HG03520 (cell line): Measurements from ENCODE around the gene MGAT4A.

Experiments used
- ATAC-seq: cut with Tn5 transposase; IDR thresholded peaks from one replicate; pipeline ENCODE4 v1.9.1; 2021; ENCODE audit warnings: mild to moderate bottlenecking, moderate library complexity; ENCODE audit not compliant: unreplicated experiment

The MGAT4A gene

GRCh38 chr2:98704499-98705332 lies 26.2 kb downstream of the MGAT4A start:
- ATAC-seq, result no peak

DNA sequence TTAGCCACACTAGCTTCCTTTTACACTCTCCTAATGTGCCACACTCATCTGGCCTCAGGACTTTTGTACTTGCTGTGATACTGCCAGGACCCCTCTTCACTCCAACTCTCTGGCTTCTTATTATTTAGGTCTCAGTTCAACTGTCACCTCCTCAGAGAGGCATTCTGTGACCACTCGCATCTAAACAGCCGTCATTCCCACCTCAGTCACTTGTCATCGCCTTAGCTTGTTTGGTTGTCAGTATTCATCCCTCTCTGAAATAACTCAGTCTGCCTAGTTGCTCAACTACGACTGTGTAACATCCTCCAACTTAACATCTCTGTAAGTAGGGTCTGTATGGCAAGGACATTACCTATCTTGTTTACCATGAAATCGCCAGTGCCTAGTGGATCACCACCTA lies 27.2 kb downstream of the MGAT4A start:
- no peak for ATAC-seq

DNA sequence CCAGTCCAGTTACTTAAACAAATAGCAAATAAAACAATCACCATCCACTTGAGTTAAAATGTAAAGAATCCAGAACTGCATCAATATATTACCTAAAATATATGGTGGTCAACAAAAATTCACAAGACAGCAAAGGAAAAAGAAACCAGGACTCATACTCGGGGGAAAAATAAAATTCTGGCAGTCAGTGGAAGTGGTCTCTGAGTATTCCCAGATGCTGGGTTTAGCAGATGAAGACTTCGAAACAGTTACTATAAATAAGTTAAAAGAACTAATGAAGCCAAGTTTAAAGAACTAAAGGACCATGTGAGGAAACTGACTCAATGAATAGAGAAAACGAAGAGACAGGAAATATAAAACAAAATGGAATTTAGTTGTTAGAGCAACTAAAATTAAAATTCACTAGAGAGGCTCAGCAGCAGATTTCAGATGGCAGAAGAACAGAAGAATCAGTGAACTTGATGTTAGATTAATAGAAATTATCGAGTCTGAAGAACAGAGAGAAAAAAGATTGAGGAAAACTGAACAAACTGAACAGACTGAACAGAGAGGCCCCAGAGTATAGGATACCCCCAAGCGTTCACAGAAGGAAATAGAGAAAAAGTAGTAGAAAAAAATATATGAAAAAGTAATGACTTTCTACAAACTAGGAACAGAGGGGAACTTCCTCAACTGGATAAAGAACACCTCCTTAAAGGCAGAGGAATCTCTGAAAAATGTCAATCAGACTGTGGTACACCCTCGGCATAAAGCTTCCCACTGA lies 27.9 kb downstream of the MGAT4A start:
- ATAC-seq, result no peak

GRCh38 chr2:98702127-98702802 lies 28.7 kb downstream of the MGAT4A start:
- no peak for ATAC-seq

DNA sequence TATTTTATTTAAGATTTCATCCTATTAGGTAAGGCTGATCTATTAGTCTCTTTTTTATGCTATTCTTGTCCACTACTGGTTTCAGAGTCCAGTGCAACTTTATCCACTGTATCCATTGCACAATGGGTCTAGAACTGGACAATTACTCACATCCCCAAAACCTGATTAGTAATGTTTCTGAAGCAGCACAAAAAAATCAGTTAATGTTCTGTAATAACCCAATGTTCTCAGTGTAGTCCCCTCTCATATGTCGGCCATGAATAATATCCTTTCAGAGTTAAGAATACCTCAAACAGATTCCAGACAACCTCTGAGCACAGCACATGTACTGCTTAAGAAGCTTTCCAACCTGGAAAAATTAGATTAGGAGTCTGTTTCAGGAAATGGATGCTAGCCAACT lies 29.7 kb downstream of the MGAT4A start:
- no peak for ATAC-seq

- ATAC-seq, result no peak
These were observed 32.0 kb downstream of the MGAT4A start for GRCh38 chr2:98698896-98699295.

DNA sequence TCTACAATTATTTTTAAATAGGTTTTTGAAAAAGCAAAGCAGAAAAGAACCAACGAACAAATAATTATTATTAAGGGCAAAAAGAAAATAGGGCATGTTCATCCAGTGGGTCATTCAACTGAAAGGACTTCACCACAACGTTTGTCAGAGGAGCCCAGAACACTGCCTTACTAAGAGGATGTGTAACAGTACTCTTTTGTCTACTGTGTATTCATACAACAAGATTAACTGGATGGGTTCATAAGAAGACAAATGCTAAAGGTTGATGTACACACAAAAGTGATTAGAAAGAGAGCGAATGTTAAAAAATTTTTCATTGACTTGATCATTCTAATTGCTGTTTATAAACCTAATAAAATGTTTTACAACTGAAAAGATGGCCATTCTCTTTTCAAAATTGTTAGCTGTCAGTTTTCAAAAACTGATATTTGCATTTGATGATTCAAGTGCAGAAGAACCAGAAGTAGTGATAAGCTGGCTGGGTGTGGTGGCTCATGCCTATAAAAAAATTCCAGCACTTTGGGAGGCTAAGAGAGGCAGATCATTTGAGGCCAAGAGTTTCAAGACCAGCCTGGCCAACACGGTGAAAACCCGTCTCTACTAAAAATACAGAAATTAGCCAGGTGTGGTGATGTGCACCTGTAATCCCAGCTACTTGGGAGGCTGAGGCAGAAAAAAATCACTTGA lies 33.1 kb downstream of the MGAT4A start:
- ATAC-seq, result no peak

DNA sequence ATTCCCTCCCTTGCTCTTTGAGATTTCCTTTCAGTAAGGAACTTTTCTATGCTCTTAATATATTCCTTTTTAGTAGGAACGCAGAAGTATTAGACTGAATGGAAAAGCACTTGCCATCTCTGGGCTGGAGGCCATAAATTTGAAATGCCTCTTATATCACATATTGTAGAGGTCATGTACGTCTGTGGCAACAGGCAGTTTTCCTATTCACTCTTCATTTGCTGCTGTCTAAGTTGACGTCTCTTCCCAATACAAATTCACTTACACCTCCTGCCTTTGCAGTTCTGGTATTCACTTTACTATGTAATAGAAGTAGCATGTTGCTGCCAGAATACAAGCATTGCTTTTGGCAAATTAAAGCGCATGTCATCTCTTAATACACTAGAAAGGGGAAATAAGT lies 34.7 kb downstream of the MGAT4A start:
- no peak for ATAC-seq

- ATAC-seq, result no peak
These were observed 35.7 kb downstream of the MGAT4A start for GRCh38 chr2:98695255-98695654.

DNA sequence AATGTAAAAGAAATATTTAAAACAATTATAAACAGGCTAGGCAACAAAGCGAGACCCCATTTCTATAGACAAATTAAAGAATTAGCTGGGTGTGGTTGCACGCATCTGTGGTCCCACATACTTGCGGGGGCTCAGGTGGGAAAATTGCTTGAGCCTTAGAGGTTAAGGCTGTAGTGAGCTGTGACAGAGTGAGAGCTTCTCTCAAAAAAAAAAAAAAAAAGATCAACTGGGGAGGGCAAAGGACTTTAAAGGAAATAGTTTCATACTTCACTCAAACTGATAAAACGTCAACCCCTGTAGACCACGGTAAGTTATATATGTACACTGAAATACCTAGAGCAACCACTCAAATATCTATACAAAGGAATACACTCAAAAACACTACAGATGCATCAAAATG lies 37.5 kb downstream of the MGAT4A start:
- no peak for ATAC-seq

DNA sequence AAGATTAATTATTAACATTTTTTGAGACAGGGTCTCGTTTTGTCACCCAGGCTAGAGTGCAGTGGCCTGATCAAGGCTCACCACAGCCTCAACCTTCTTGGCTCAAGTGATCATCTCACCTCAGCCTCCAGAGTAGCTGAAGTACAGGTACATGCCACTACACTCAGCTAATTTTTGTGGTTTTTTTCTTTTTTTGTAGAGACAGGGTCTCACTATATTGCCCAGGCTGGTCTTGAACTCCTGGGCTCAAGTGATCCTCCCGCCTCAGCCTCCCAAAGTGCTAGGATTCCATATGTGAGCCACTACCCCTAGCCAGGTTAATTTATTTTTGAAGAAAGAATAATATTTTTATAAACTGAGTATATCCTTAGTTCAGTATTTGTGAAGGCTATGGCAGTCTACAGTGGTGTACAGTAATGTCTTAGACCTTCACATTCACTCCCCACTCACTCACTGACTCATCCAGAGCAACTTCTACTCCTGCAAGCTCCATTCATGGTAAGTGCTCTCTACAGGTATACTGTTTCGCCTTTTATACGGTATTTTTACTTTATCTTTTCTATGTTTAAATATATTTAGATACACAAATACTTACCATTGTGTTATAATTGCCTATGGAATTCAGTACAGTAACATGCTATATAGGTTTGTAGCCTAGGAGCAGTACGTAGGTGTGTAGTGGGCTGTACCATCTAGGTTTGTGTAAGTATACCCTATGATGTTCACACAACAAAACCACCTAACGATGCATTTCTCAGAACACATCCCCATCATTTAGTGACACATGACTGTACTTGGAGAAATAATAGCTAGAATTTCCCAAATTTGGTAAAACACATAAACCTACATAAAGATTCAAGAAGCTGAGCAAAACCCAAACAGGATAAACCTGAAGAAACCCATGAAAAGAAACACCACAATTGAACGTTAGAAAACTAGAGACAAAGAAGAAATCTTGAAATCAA lies 38.6 kb downstream of the MGAT4A start:
- ATAC-seq, result no peak

DNA sequence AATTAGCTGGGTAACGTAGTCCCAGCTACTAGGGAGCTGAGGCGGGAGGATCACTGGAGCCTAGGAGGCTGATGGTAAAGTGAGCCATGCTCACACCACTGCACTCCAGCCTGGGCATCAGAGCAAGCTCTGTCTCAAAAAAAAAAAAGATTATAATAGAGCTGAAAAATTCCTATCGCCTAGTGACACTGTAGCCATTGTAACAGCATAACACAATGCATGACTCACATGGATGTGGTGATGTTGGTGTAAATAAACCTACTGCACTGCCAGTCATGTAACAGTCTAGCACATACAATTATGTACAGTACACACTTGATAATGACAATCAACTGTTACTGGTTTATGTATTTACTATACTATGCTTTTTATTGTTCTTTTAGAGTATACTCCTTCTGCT lies 39.6 kb downstream of the MGAT4A start:
- no peak for ATAC-seq

DNA sequence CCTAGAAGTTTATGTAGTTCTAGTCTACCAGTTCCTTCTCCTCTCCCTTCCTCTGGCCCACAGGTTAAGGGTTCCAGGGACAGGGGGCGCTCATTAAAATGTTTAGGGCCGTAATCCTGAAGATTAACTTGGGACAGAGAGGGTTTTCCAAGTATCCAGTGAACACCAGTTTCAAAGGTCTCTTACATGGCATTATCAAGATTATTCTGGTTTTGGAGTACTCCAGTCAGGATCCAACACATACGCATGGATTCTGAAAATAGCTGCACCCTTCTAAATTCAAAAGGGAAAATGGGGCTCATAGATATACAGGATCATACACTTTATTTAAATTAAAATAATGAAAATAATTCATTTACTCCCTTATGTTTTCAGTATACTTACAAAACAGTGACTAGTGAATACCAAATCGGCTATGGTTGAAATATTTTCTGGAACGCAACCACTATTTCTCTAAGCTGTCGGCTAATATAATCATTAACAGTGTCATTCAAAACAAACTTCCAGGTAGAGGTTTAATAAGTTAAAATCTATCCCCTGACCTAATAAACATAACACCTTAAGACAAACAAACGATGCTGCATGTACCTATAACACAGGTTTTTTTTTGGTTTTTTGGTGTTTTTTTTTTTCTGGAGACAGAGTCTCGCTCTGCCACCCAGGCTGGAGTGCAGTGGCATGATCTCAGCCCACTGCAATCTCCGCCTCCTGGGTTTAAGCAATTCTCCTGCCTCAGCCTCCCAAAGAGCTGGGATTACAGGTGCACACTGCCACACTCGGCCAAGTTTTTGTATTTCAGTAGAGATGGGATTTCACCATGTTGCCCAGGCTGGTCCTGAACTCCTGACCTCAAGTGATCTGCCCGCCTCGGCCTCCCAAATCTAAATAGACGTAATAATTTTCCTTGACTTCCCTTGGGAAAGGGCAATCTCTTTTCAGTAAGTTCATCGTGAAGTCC lies 44.7 kb downstream of the MGAT4A start:
- ATAC-seq, result no peak

DNA sequence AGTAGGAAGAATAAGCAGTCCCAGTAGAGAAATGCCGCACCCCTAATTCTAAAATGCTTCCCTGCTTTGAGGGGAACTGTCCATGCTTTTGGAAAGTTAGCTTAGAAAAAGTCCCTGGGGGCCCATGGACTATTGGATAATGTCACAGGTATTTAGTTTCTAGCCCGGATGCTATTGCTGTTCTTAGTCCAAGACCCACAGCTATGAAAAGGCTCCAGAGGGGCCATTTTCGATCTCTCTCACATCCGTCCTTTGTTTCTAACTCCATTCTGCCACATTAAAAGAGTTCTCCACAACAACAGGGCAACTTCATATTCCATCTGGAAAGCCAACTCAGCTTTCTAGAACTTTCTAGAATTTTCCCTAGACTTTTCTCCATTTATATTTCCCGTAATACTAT lies 47.2 kb downstream of the MGAT4A start:
- ATAC-seq, result no peak

- ATAC-seq, result no peak
These were observed 54.2 kb downstream of the MGAT4A start for GRCh38 chr2:98676742-98677141.

GRCh38 chr2:98674233-98674964 lies 56.5 kb downstream of the MGAT4A start:
- ATAC-seq, result no peak

GRCh38 chr2:98669675-98670074 lies 61.3 kb downstream of the MGAT4A start:
- no peak for ATAC-seq

- no peak for ATAC-seq
These were observed 65.3 kb downstream of the MGAT4A start for GRCh38 chr2:98665677-98666076.
